H1 (cell line): ENCODE measurements around the gene ITPKB. TPM values are rescaled to one million over a fixed set of nuclear protein-coding genes. Genes with fewer than 3 reads are reported as not detected.

Source experiments
- CTCF ChIA-PET: fragments of 300-600 bp; sonication (Branson Sonifier 250); formaldehyde crosslinking; loops from one replicate; lab custom pipeline; 2021; ENCODE audit not compliant: partially characterized antibody; lab: Charles Lee
- POLR2A ChIA-PET: fragments of 300-600 bp; sonication (Branson Sonifier 250); formaldehyde crosslinking; loops from one replicate; lab custom pipeline; 2021; ENCODE audit warnings: inconsistent platforms; ENCODE audit not compliant: partially characterized antibody; lab: Charles Lee
- DNase-seq, 2 experiments: peaks; one replicate each; pipeline versions ENCODE4 v3.0.0 to v3.0.0-alpha.2; 2010 to 2022; ENCODE audit warnings: low spot score in 2 of 2, low read depth in 1 of 2, mixed read lengths in 1 of 2
- FAIRE-seq: peaks from 2 replicates; lab custom pipeline; 2011; peaks lifted over from hg19 to GRCh38; lab: Jason Lieb, UNC
- H2AFZ ChIP-seq: 2 replicates; pipeline ENCODE4 v1.8.1; 2012; ENCODE audit warnings: low read length, inconsistent platforms
- H2AK5ac ChIP-seq: 2 replicates; pipeline ENCODE4 v1.6.1; 2013; ENCODE audit warnings: low read depth, low read length
- H2BK120ac ChIP-seq: replicated peaks from 2 replicates; pipeline ENCODE3; 2013; ENCODE audit warnings: low read depth, low read length, inconsistent platforms
- H2BK12ac ChIP-seq: 2 replicates; pipeline ENCODE4 v1.6.1; 2013; ENCODE audit warnings: low read depth, low read length
- H2BK15ac ChIP-seq: 2 replicates; pipeline ENCODE4 v1.6.1; 2013; ENCODE audit warnings: low read length
- H2BK20ac ChIP-seq: 2 replicates; pipeline ENCODE4 v1.6.1; 2013; ENCODE audit warnings: low read length
- H2BK5ac ChIP-seq: 2 replicates; pipeline ENCODE4 v1.6.1; 2013; ENCODE audit warnings: low read depth, low read length
- H3K14ac ChIP-seq: 2 replicates; pipeline ENCODE4 v1.6.1; 2013; ENCODE audit warnings: inconsistent platforms; ENCODE audit not compliant: insufficient read length
- H3K18ac ChIP-seq: 2 replicates; pipeline ENCODE4 v1.6.1; 2013; ENCODE audit warnings: low read length; ENCODE audit errors: extremely low read depth
- H3K23ac ChIP-seq: 2 replicates; pipeline ENCODE4 v1.6.1; 2013; ENCODE audit warnings: inconsistent platforms; ENCODE audit not compliant: insufficient read length
- H3K23me2 ChIP-seq: 2 replicates; pipeline ENCODE4 v1.6.1; 2013; ENCODE audit warnings: low read depth, low read length
- H3K27ac ChIP-seq: 2 replicates; pipeline ENCODE4 v1.6.1; 2011; ENCODE audit warnings: low read depth, low read length, inconsistent platforms
- H3K27me3 ChIP-seq, 4 experiments: replicated peaks in 1 of 4; 1 replicate in 1 of 4; 2 replicates in 3 of 4; pipeline versions ENCODE4 v1.6.1 to v1.8.1; 2011 to 2013; ENCODE audit warnings: low read length in 3 of 4, mild to moderate bottlenecking in 3 of 4, inconsistent platforms in 2 of 4, mixed read lengths in 2 of 4, moderate library complexity in 1 of 4; ENCODE audit not compliant: control insufficient read depth in 3 of 4, insufficient read depth in 3 of 4; ENCODE audit errors: extremely low read depth in 1 of 4
- H3K36me3 ChIP-seq, 4 experiments: 2 replicates each; pipeline versions ENCODE4 v1.6.1 to v1.8.1; 2011 to 2013; ENCODE audit warnings: mild to moderate bottlenecking in 4 of 4, low read length in 3 of 4, moderate library complexity in 2 of 4, control low read depth in 1 of 4, inconsistent platforms in 1 of 4; ENCODE audit not compliant: insufficient read depth in 4 of 4, control insufficient read depth in 2 of 4
- H3K4ac ChIP-seq: replicated peaks from 2 replicates; pipeline ENCODE3; 2013; ENCODE audit warnings: low read length, low read depth, mixed read lengths, inconsistent platforms; ENCODE audit not compliant: insufficient read length
- H3K4me1 ChIP-seq, 4 experiments: replicated peaks in 1 of 4; 1 replicate in 1 of 4; 2 replicates in 3 of 4; pipeline versions ENCODE4 v1.6.1 to v1.8.1; 2011 to 2013; ENCODE audit warnings: low read length in 3 of 4, inconsistent platforms in 2 of 4, mixed read lengths in 1 of 4; ENCODE audit not compliant: insufficient read depth in 4 of 4, control insufficient read depth in 3 of 4
- H3K4me2 ChIP-seq, 2 experiments: 2 replicates each; pipeline versions ENCODE4 v1.6.1 to v1.8.1; 2011 to 2013; ENCODE audit warnings: low read depth in 2 of 2, low read length in 2 of 2, control low read depth in 1 of 2, inconsistent platforms in 1 of 2, mild to moderate bottlenecking in 1 of 2; ENCODE audit not compliant: insufficient read depth in 1 of 2
- H3K4me3 ChIP-seq, 4 experiments: fragments of 200-600, 300-600 bp in 1 of 4; sonication (generic), shearing (Covaris generic), sonication (Bioruptor Twin) in 1 of 4; 2 replicates each; pipeline versions ENCODE4 v1.5.1 to v1.8.1; 2011 to 2016; ENCODE audit warnings: low read length in 4 of 4, low read depth in 3 of 4, control low read depth in 2 of 4, inconsistent platforms in 2 of 4, mild to moderate bottlenecking in 2 of 4, mixed read lengths in 1 of 4, moderate library complexity in 1 of 4; ENCODE audit not compliant: insufficient read depth in 2 of 4; ENCODE audit errors: extremely low read depth in 1 of 4
- H3K56ac ChIP-seq: replicated peaks from 2 replicates; pipeline ENCODE3; 2013; ENCODE audit warnings: low read depth, mild to moderate bottlenecking, mixed read lengths, low read length, inconsistent platforms; ENCODE audit not compliant: insufficient read length
- H3K79me1 ChIP-seq: 2 replicates; pipeline ENCODE4 v1.6.1; 2013; ENCODE audit warnings: low read depth, low read length, control low read depth
- H3K79me2 ChIP-seq, 2 experiments: 2 replicates each; pipeline versions ENCODE4 v1.6.1 to v1.8.1; 2012 to 2013; ENCODE audit warnings: low read length in 2 of 2, mild to moderate bottlenecking in 2 of 2, inconsistent platforms in 1 of 2; ENCODE audit not compliant: insufficient read depth in 2 of 2, control insufficient read depth in 1 of 2
- H3K9ac ChIP-seq, 4 experiments: replicated peaks in 1 of 4; 1 replicate in 1 of 4; 2 replicates in 3 of 4; pipeline versions ENCODE4 v1.6.1 to v1.8.1; 2011 to 2013; ENCODE audit warnings: low read depth in 3 of 4, low read length in 3 of 4, control low read depth in 2 of 4, mild to moderate bottlenecking in 2 of 4, moderate library complexity in 2 of 4, inconsistent platforms in 1 of 4; ENCODE audit errors: extremely low read depth in 1 of 4
- H3K9me3 ChIP-seq, 2 experiments: 2 replicates each; pipeline versions ENCODE4 v1.6.1 to v1.8.1; 2012 to 2013; ENCODE audit warnings: mild to moderate bottlenecking in 2 of 2, moderate library complexity in 2 of 2, control low read depth in 1 of 2, inconsistent platforms in 1 of 2, low read depth in 1 of 2, low read length in 1 of 2, mixed read lengths in 1 of 2; ENCODE audit not compliant: insufficient read depth in 2 of 2
- H4K20me1 ChIP-seq, 2 experiments: replicated peaks in 1 of 2; 2 replicates each; pipeline versions ENCODE3 to v1.8.1; 2011 to 2013; ENCODE audit warnings: inconsistent platforms in 2 of 2, low read length in 2 of 2, mild to moderate bottlenecking in 1 of 2; ENCODE audit not compliant: insufficient read depth in 2 of 2, control insufficient read depth in 1 of 2
- H4K5ac ChIP-seq: 2 replicates; pipeline ENCODE4 v1.6.1; 2013; ENCODE audit warnings: low read length, low read depth, mixed read lengths, inconsistent platforms; ENCODE audit not compliant: insufficient read length
- H4K8ac ChIP-seq: 2 replicates; pipeline ENCODE4 v1.8.0; 2013; ENCODE audit warnings: mild to moderate bottlenecking, moderate library complexity, low read length, inconsistent platforms; ENCODE audit not compliant: insufficient read depth; ENCODE audit errors: extremely low read depth
- H4K91ac ChIP-seq: replicated peaks from 2 replicates; pipeline ENCODE3; 2013; ENCODE audit warnings: low read length, mixed read lengths, inconsistent platforms; ENCODE audit not compliant: insufficient read length
- ASH2L ChIP-seq: fragments of 200-600, 300-600 bp; sonication (generic); IDR thresholded peaks from one replicate; pipeline ENCODE4 v1.7.1; 2017; ENCODE audit warnings: low read length
- BRCA1 ChIP-seq: IDR thresholded peaks from 2 replicates; pipeline ENCODE4 v1.6.1; 2012; ENCODE audit warnings: low read depth, low read length, improper control_type of control experiment
- CBX8 ChIP-seq: fragments of 300-800, 300-1000 bp; sonication (generic); IDR thresholded peaks from 2 replicates; pipeline ENCODE4 v1.7.1; 2016; ENCODE audit warnings: low read depth, low read length, borderline replicate concordance
- CTCF ChIP-seq, 3 experiments: IDR thresholded peaks; 1 replicate in 2 of 3; 2 replicates in 1 of 3; pipeline versions ENCODE4 v1.5.1 to v1.6.1; 2011; ENCODE audit warnings: low read length in 3 of 3, mild to moderate bottlenecking in 3 of 3, inconsistent platforms in 2 of 3, low read depth in 1 of 3, moderate library complexity in 1 of 3; ENCODE audit not compliant: insufficient read depth in 1 of 3; ENCODE audit errors: control extremely low read depth in 1 of 3
- POLR2A ChIP-seq, 2 experiments: IDR thresholded peaks; 1 replicate in 1 of 2; 2 replicates in 1 of 2; pipeline ENCODE4 v1.6.1; 2011; ENCODE audit warnings: low read depth in 2 of 2, low read length in 2 of 2, mild to moderate bottlenecking in 2 of 2; ENCODE audit errors: control extremely low read depth in 1 of 2
- RAD21 ChIP-seq, 2 experiments: IDR thresholded peaks in 1 of 2; conservative IDR thresholded peaks in 1 of 2; 2 replicates each; pipeline ENCODE4 v1.6.1; 2011; ENCODE audit warnings: low read depth in 2 of 2, low read length in 2 of 2, improper control_type of control experiment in 1 of 2, inconsistent platforms in 1 of 2, mild to moderate bottlenecking in 1 of 2, moderate library complexity in 1 of 2
- SAP30 ChIP-seq: fragments of 300-600 bp; sonication (generic); IDR thresholded peaks from 2 replicates; pipeline ENCODE4 v1.7.1; 2012; ENCODE audit warnings: low read length, moderate library complexity, mild to moderate bottlenecking, inconsistent platforms; ENCODE audit not compliant: insufficient read depth, insufficient replicate concordance
- SIRT6 ChIP-seq: IDR thresholded peaks from one replicate; pipeline ENCODE4 v1.7.1; 2012; ENCODE audit warnings: low read length, inconsistent platforms
- SP2 ChIP-seq: IDR thresholded peaks from 2 replicates; pipeline ENCODE4 v1.6.1; 2012; ENCODE audit warnings: mild to moderate bottlenecking, low read length, inconsistent platforms
- SP4 ChIP-seq: IDR thresholded peaks from 2 replicates; pipeline ENCODE4 v1.6.1; 2012; ENCODE audit warnings: low read length, inconsistent platforms
- TAF7 ChIP-seq: optimal IDR thresholded peaks from 2 replicates; pipeline ENCODE3; 2011; ENCODE audit warnings: low read depth, mild to moderate bottlenecking, inconsistent platforms, low read length, moderate library complexity, borderline replicate concordance
- YY1 ChIP-seq: IDR thresholded peaks from 2 replicates; pipeline ENCODE4 v1.6.1; 2011; ENCODE audit warnings: low read depth, mild to moderate bottlenecking, low read length
- WGBS, 2 experiments: shearing (Covaris generic) in 1 of 2; methylation state at CpG; one replicate each; pipeline versions ENCODE4 v1.1.6 to v1.1.7; 2013 to 2015; ENCODE audit warnings: low lambda C conversion rate in 2 of 2, mixed read lengths in 2 of 2, inconsistent platforms in 1 of 2, low coverage in 1 of 2, missing lambda C conversion rate in 1 of 2; ENCODE audit not compliant: insufficient replicate concordance in 2 of 2, insufficient coverage in 1 of 2, insufficient read length in 1 of 2; ENCODE audit errors: extremely low coverage in 1 of 2, missing lambda C conversion rate in 1 of 2; 5-methylcytosine and 5-hydroxymethylcytosine counted together
- polyA plus RNA-seq, 7 experiments: library from polyadenylated mRNA; depleted of rRNA in 3 of 7; stranded (reverse) in 5 of 7; unstranded in 2 of 7; fragments of >200 nt in 5 of 7; fragments of 200-250 nt in 2 of 7; gene quantifications; 1 replicate in 5 of 7; 2 replicates in 1 of 7; 4 replicates in 1 of 7; pipeline versions ENCODE4 v1.2.1 to v1.2.3, GENCODE V29; 2011 to 2013; ENCODE audit warnings: missing spikeins in 2 of 7, mixed read lengths in 2 of 7
- total RNA-seq: library from RNA; stranded (reverse); fragmentation: NEBNext Ultra II Directional; extraction: Animal tissue kit (Norgen Biotek cat#: 25700); gene quantifications from 2 replicates; pipeline ENCODE4 v1.2.1, GENCODE V29; 2021

The ITPKB gene
- total and polyA plus RNA-seq, 2 of the 8 experiments (the other 6 are each of a cell fraction or from before 2014, with no cell fraction given), result 1.7 to 4.8 TPM

- WGBS, 2 experiments, result 89% methylated on average over 7 of the region's 7 CpGs; no CpG with 5 or more reads in 1 of the 2 experiments
- H3K4ac ChIP-seq, result no peak overlapping the region
- no peak overlapping the region for H2BK120ac ChIP-seq
- no peak overlapping the region for H3K14ac ChIP-seq
- no peaks in the 10 kb centered on the region for H3K27me3 ChIP-seq
- H2AK5ac ChIP-seq, result no peak overlapping the region; the same call in 1 of the 2 replicates
- CTCF ChIA-PET, result interaction anchor here (1.0 to 6.4 kb wide), 13 partner anchors 8 to 203 kb away, joined by 3 to 49 read pairs (median 4); partner anchors contain the start of genes PARP1 and STUM
- FAIRE-seq (no peak), DNase-seq (no peak)
- no peaks in the 10 kb centered on the region for H3K9me3 ChIP-seq
- no peak overlapping the region for H4K5ac ChIP-seq
- no peak overlapping the region for H3K56ac ChIP-seq
- H2BK12ac ChIP-seq, result 0 out of 2 replicates have a peak overlapping the region, but pooled peaks have one; percentile 68
- 0 out of 2 replicates have a peak, but pooled peaks cover 2% of the 10 kb centered on the region for H3K79me1 ChIP-seq
- H2BK20ac ChIP-seq, result no peak overlapping the region
- POLR2A ChIA-PET, result interaction anchor here (0.8 kb wide), 1 partner anchor 24 kb away, joined by 3 read pairs; no protein-coding TSS in a partner anchor
- no peak overlapping the region for H3K18ac ChIP-seq
- no peak overlapping the region for H3K4me3 ChIP-seq
- H3K27ac ChIP-seq, result no peak overlapping the region
- no peaks in the 10 kb centered on the region for H3K36me3 ChIP-seq
- H4K8ac ChIP-seq, result no peak overlapping the region
- no peaks in the 10 kb centered on the region for H3K79me2 ChIP-seq
- no peak overlapping the region for H3K4me2 ChIP-seq
- H2BK15ac ChIP-seq, result 0 out of 2 replicates have a peak overlapping the region, but pooled peaks have one; percentile 61
- H4K91ac ChIP-seq, result no peak overlapping the region
- H3K23ac ChIP-seq, result no peak overlapping the region
- H2BK5ac ChIP-seq, result no peak overlapping the region
- H2AFZ ChIP-seq, result no peak overlapping the region
- no peak overlapping the region for H3K9ac ChIP-seq
- no peaks in the 10 kb centered on the region for H3K23me2 ChIP-seq
- peaks cover 0 to 11% (median 9%) of the 10 kb centered on the region in 4 experiments; a peak in 6 of 7 replicates for H3K4me1 ChIP-seq
- H4K20me1 ChIP-seq, result no peaks in the 10 kb centered on the region
- no peak for TF ChIP-seq BRCA1
- no peak for TF ChIP-seq SP4
- TF ChIP-seq ASH2L, result no peak
- no peak for TF ChIP-seq POLR2A (IDR thresholded peaks at IDR 0.05; ENCODE audit: control extremely low read depth in 1 of 2, low read depth in 2 of 2, low read length in 2 of 2)
- TF ChIP-seq YY1, result no peak
- TF ChIP-seq SIRT6, result no peak
- TF ChIP-seq RAD21 (IDR thresholded peaks at IDR 0.05 in 1 of 2, conservative IDR thresholded peaks at IDR 0.05 in 1 of 2; ENCODE audit: low read depth in 2 of 2, low read length in 2 of 2), result no peak
- no peak for TF ChIP-seq CBX8
- TF ChIP-seq SP2, result no peak
- no peak for TF ChIP-seq TAF7
- no peak for TF ChIP-seq CTCF (IDR thresholded peaks at IDR 0.05; ENCODE audit: control extremely low read depth in 1 of 3, insufficient read depth in 1 of 3, low read depth in 1 of 3, low read length in 3 of 3)
- TF ChIP-seq SAP30, result no peak
Measured at GRCh38 chr1:226610671-226611070, 128.4 kb downstream of the ITPKB start.
